NAMALWA (cell line): ENCODE data around the gene TMEM129.

ENCODE experiments used
- DNase-seq: peaks from one replicate; pipeline ENCODE4 v3.0.0-alpha.2; 2015; ENCODE audit warnings: low spot score

TMEM129 gene

GRCh38 chr4:1721003-1721665, at the start of gene TMEM129, which contains the start of gene TACC3:
TSS of gene TMEM129 (minus strand) at chr4:1721323. CDS start at chr4:1720837, 486 bp downstream.
TSS of gene TACC3 (plus strand) at chr4:1721521. CDS start at chr4:1723422, 1,901 bp downstream.
- DNase-seq = peak; percentile 97

GRCh38 chr4:1770791-1771231, 49.7 kb upstream of the TMEM129 start:
- no peak for DNase-seq

GRCh38 chr4:1770245-1770644, 49.1 kb upstream of the TMEM129 start:
- DNase-seq = no peak

DNA sequence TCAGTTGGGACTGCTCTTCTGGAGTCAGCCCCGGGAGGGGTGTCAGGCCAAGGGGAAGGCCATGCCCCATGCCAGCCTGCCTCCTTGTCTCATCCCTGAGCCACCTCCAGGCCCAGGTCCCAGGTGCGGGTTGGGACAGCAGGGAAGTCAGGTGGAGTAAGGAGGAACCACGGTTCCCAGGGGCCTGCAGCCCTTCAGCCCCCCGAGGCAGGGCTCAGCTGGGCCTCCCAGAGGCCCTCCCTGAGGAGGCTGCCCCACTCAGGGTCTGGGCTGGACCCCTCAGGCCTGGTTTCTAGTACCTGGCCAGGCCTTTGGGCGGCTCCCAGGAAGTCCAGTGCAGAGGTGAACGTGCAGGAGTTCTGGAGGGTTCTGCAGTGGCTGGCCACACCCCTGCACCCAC, 48.6 kb upstream of the TMEM129 start:
- DNase-seq = no peak

DNA sequence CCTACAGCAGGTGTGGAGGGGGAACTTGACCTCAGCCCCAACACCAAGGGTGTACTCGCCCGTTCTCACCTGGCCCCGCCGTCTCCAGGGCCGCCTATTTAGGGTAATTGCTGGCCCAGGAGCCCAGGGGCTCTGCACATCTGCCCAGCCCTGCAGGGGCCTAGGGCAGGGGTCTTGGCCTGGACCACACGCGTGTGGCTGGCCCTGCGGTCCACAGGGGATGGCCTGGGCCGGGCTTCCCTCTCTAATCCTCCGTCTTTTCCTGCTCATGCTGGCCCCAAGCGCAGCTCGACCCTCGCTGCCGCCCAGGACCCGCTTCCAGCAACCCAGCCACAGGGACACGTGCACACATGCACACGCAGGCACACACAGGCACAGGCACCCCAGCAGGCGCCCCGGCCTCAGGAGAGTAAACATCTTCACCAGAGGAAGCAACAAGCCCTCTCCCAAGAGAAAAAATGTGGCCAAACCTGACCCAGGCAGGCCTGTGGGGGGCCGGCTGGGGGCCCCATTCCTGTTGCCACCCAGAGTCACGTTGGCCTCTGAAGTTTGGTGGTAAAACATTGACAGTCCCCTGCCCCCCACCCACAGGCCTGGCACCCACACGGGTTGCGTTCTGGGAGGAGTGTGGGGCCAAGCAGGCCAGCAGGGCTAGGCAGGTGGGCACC, 47.4 kb upstream of the TMEM129 start:
- DNase-seq = no peak

GRCh38 chr4:1767770-1768366, 46.7 kb upstream of the TMEM129 start:
- peak; percentile 52 for DNase-seq

DNA sequence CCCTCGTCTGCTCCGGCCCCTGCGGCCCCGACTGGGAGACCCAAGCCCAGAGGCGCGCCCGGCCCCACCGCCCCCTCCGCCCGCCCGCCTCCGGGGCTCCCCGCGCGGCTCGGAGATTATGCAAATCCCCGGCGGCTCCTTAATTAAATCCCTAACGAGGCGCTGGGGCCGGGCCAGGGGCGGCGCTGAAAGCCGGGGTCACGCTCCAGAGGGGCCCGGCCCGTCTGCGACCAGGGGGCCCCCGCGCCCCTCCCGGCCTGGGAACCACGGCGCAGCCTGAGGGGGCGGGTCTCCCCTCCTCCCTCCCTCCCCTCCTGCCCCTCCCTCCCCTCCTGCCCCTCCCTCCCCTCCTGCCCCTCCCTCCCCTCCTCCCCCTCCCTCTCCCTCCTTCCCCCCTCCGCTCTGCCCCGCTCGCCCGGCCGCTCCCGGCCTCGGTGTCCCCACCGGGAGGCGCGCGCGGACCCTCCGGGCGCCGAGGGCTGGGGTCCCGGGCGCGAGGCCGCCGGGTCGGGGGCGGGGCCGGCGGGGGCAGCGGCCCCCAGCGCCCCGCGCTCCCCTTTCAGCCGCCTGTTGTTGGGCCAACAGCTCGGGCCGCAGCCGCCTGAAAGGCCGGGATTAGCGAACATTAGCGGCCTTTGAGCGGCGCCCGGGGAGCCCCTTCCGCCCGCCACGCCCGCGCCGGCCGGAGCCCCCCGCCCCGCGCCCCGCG, 46.1 kb upstream of the TMEM129 start:
- DNase-seq = peak; percentile 67

DNA sequence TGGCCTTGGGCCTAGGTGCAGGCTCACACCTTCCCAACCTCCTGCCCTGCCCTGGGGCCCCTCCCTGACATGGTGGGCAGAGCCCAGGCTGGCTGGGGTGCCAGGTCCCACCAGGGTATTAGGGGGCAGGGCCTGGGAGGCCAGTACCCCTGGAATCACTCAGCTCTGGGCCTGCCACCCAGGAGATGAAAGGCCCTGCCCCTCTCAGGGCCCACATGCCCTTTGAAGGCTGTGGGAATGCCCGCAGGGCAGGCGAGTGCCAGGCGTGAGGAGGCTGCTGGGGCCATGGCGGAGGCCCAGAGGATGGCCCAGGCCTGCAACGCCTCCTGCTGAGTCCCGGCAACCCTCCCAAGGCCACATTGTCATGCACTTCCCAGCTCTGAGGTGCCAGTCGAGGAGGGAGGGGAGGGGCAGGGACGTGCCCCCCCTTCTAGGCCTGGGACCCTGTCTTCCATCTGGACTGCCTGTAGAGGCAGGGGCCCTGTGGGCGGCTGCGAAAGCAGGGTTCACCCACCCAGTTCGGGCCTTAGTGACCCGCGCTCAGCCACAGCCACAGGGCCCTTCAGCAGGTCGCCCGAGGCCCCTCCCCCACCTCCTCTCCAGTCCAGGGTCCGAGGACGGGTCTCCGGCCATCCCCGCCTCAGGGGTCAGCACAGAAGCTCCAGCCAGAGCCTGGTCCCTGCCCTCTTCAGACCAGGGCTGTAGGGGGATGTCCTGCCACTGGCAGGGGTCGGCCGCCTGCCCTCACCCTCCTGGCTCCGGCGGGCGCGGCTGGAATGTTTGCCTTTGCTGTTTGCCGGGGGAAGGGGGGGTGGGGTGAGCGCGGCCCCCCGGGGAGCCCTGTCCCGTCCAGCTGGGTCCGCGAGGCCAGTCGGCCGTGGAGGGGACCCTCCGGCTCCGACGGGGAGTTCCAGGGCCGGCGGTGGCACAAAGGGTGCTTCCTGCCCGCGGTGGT, 45.3 kb upstream of the TMEM129 start:
- DNase-seq = no peak

DNA sequence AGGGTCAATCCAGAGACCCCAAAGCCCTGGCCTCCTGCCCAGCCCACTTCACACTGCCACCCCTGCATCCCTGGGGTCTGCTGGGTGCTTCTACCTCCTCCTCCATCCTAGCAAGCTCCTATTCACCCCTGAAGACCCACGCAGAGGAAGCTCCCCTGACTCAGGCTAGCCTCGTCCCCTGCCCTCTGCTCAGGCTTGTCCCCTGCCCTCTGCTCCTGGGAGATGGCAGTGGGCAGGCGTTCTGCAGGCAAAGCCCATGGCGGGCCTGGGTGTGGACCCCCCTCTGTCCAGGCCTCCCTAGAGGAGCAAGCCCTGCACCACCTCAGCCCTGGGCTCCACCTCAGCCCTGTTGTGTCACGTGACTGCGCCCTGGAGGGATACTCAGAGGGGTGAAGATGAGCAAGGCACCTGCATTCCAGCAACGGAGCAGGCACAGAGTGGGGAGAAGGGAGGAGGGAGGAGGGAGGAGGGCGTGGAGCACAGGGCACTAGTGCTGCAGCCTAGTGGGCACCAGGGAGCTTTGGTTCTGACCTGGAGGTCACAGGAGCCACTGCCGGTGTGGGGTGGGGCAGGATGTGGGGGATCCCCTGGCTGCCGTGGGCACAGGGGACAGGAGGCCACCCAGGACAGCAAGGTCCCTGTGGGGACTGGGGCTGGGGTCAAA, 44.4 kb upstream of the TMEM129 start:
- DNase-seq = no peak

GRCh38 chr4:1764670-1765069, 43.5 kb upstream of the TMEM129 start:
- DNase-seq = no peak

DNA sequence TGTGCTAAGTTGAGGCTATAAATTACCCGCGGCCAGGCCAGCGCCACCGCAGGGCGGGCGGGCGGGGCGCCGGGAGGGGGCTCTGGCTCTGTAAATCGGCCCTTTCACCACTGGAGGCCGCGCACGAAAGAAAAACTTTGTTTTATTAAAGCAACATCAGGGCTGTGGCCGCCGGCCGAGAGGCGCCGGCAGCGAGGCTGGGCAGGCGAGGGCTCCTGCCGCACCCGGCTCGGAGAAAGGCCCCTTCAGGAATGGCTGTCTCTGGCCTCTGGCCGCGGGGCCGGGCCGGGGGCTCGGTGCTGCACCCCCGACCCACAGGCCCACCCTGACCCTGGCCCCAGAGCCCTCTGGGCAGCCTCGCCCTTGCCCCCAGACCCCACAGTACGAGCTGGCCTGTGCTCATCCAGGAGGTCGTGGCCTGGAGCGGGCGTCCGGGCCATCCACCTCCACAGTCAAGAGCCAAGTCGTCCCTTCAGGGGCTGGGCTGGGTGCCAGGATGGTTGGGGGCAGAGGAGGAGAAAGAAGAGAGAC, 42.5 kb upstream of the TMEM129 start:
- DNase-seq = no peak

GRCh38 chr4:1763070-1763549, 42.0 kb upstream of the TMEM129 start:
- DNase-seq = no peak

DNA sequence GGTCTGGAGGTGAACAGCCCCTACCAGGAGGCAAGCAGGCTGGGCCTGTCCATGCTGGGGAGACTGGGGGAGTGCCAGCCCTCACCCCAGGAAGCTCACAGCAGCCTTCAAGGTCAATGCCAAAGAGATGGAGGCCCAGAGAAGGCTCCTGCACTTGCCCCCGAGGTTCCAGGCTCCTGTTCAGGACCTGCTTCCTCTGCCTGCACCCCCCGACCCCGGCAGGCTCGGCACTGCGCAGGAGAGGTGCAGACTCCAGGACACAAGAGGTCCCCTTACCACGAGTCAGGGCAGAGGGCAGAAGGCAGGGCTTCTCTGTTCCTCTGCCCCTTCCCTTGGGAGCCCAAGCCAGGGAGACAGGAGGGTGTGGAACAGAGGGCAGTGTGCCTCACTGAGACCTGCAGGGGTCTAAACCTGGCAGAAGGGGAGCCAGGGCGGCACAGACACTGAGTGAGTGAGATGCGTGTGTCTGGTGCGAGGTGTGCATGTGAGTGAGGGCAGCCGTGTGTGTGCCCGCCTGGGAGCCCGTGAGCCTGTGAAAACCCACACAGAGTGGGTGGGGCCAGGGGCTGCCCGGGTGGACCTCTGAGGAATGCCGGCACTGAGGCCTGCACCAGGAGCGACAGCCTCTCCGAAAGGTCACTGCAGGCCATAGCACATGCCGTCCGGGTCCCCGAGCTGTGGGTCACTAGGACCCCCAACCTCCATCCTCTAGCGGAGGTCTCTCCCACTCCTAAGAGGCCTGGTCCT, 41.3 kb upstream of the TMEM129 start:
- no peak for DNase-seq

- no peak for DNase-seq
Measured at GRCh38 chr4:1761130-1761689, 40.1 kb upstream of the TMEM129 start.

GRCh38 chr4:1760521-1761071, 39.5 kb upstream of the TMEM129 start:
- DNase-seq = no peak

- no peak for DNase-seq
Measured at GRCh38 chr4:1759818-1760223, 38.7 kb upstream of the TMEM129 start.

- DNase-seq = no peak
Measured at GRCh38 chr4:1759170-1759817, 38.2 kb upstream of the TMEM129 start.

GRCh38 chr4:1758306-1759121, 37.4 kb upstream of the TMEM129 start:
- DNase-seq = no peak
